Measurements from ENCODE around the gene GRHL3. TPM values are rescaled to one million over a fixed set of nuclear protein-coding genes. Genes with fewer than 3 reads are reported as not detected.

GRHL3 gene
- total RNA-seq, 4 donors from 2014 or later = not detected

- Histone ChIP-seq H3K9me3 (no peaks in the 10 kb centered on the region), H3K27me3 (peaks cover 20% of the 10 kb centered on the region), H3K27ac (no peak overlapping the region), H3K36me3 (no peaks in the 10 kb centered on the region), H3K4me3 (no peak overlapping the region), H3K4me1 (no peaks in the 10 kb centered on the region)
- TF ChIP-seq POLR2AphosphoS5 (IDR thresholded peaks at IDR 0.05) (no peak), EP300 (IDR thresholded peaks at IDR 0.05; ENCODE audit: low read depth) (no peak), POLR2A (IDR thresholded peaks at IDR 0.05) (no peak)
- TF ChIP-seq, protein P1, sequence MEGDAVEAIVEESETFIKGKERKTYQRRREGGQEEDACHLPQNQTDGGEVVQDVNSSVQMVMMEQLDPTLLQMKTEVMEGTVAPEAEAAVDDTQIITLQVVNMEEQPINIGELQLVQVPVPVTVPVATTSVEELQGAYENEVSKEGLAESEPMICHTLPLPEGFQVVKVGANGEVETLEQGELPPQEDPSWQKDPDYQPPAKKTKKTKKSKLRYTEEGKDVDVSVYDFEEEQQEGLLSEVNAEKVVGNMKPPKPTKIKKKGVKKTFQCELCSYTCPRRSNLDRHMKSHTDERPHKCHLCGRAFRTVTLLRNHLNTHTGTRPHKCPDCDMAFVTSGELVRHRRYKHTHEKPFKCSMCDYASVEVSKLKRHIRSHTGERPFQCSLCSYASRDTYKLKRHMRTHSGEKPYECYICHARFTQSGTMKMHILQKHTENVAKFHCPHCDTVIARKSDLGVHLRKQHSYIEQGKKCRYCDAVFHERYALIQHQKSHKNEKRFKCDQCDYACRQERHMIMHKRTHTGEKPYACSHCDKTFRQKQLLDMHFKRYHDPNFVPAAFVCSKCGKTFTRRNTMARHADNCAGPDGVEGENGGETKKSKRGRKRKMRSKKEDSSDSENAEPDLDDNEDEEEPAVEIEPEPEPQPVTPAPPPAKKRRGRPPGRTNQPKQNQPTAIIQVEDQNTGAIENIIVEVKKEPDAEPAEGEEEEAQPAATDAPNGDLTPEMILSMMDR (IDR thresholded peaks at IDR 0.05) = no peak
- in situ Hi-C loops (cut with MboI; ENCODE audit: low pct_ligation_motif_present in 1 of 4, low pct_unique_long_range_greater_than_20kb in 1 of 4, low sequenced_read_pairs in 3 of 4) (no loop called here), intact Hi-C loops (cut with DNase I; ENCODE audit: low total_unique reads) (loop anchor here (1.0 kb wide), 1 partner anchor 16 kb away; no protein-coding TSS in a partner anchor)
- no peak for DNase-seq
- WGBS, 2 donors (ENCODE audit: low coverage in 1 of 2) = 49% methylated on average over 6 of the region's 6 CpGs; no CpG with 5 or more reads in 1 of the 2 donors
These were observed 42.4 kb upstream of the GRHL3 start for GRCh38 chr1:24276791-24277190.

- in situ Hi-C loops (cut with MboI; ENCODE audit: low pct_ligation_motif_present in 1 of 4, low pct_unique_long_range_greater_than_20kb in 1 of 4, low sequenced_read_pairs in 3 of 4) = no loop called here
- Histone ChIP-seq H3K36me3 (no peaks in the 10 kb centered on the region), H3K9me3 (no peaks in the 10 kb centered on the region), H3K4me1 (no peaks in the 10 kb centered on the region), H3K27ac (no peak overlapping the region), H3K4me3 (no peak overlapping the region), H3K27me3 (peaks cover 19% of the 10 kb centered on the region)
- intact Hi-C loops (cut with DNase I; ENCODE audit: low total_unique reads) = no loop called here
- TF ChIP-seq POLR2A (IDR thresholded peaks at IDR 0.05) (no peak), POLR2AphosphoS5 (IDR thresholded peaks at IDR 0.05) (no peak), EP300 (IDR thresholded peaks at IDR 0.05; ENCODE audit: low read depth) (no peak)
- TF ChIP-seq, protein P1 (IDR thresholded peaks at IDR 0.05) = no peak
- DNase-seq = no peak
- WGBS, 2 donors (ENCODE audit: low coverage in 1 of 2) = 59 to 66% methylated on average over 9 to 12 of the region's 12 CpGs
These were observed 41.6 kb upstream of the GRHL3 start for GRCh38 chr1:24277420-24278169.

- 48% methylated on average over 3 of the region's 3 CpGs; no CpG with 5 or more reads in 1 of the 2 donors for WGBS, 2 donors (ENCODE audit: low coverage in 1 of 2)
- peaks cover 0 to 5% (median 0%) of the 10 kb centered on the region in 4 donors for H3K4me1 ChIP-seq
- in situ Hi-C loops (cut with MboI; ENCODE audit: low pct_ligation_motif_present in 1 of 4, low pct_unique_long_range_greater_than_20kb in 1 of 4, low sequenced_read_pairs in 3 of 4) = no loop called here
- no peaks in the 10 kb centered on the region for H3K36me3 ChIP-seq
- H3K27ac ChIP-seq = no peak overlapping the region
- DNase-seq = no peak
- peaks cover 8% of the 10 kb centered on the region for H3K27me3 ChIP-seq
- no peaks in the 10 kb centered on the region for H3K9me3 ChIP-seq
- intact Hi-C loops (cut with DNase I; ENCODE audit: low total_unique reads) = no loop called here
- no peak overlapping the region for H3K4me3 ChIP-seq
- TF ChIP-seq POLR2A (IDR thresholded peaks at IDR 0.05) (no peak), EP300 (IDR thresholded peaks at IDR 0.05; ENCODE audit: low read depth) (no peak), POLR2AphosphoS5 (IDR thresholded peaks at IDR 0.05) (no peak)
- TF ChIP-seq, protein P1 (IDR thresholded peaks at IDR 0.05) = no peak
These were observed 40.4 kb upstream of the GRHL3 start for GRCh38 chr1:24278726-24279125.

DNA sequence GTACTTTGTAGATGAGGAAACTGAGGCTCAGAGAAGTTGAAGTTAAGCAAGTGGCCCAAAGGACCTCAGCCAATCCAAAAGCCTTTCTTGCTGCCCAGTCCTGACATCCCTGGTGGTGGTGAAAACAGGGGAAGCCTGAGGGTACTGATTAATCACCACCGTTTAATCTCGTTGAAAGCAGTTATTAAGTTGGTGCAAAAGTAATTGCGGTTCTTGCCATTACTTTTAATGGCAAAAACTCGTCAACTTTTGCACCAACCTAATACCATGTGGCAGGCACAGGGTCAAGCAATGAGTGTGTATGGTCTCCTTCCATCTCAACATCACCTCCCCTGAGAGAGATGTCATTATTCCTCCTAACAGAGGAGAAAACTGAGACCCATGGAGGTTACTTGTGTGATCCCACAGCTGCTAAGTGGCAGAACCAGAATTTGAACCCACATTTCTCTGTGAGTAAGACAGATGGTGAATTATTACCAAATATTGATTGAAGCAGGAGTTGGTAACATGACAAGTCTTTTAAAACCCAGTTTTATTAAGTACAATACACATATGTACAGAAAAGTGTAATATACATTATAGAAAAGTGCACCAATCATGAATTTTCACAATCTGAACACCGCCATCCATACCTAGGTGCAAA is 39.4 kb upstream of the GRHL3 start:
- no peak overlapping the region for H3K27ac ChIP-seq
- in situ Hi-C loops (cut with MboI; ENCODE audit: low pct_ligation_motif_present in 1 of 4, low pct_unique_long_range_greater_than_20kb in 1 of 4, low sequenced_read_pairs in 3 of 4) = no loop called here
- H3K27me3 ChIP-seq = peaks cover 6% of the 10 kb centered on the region
- no peak for DNase-seq
- WGBS, 2 donors (ENCODE audit: low coverage in 1 of 2) = 88 to 100% methylated on average over 1 to 5 of the region's 5 CpGs
- intact Hi-C loops (cut with DNase I; ENCODE audit: low total_unique reads) = no loop called here
- H3K9me3 ChIP-seq = no peaks in the 10 kb centered on the region
- H3K36me3 ChIP-seq = no peaks in the 10 kb centered on the region
- TF ChIP-seq EP300 (IDR thresholded peaks at IDR 0.05; ENCODE audit: low read depth) (no peak), POLR2A (IDR thresholded peaks at IDR 0.05) (no peak), POLR2AphosphoS5 (IDR thresholded peaks at IDR 0.05) (no peak)
- TF ChIP-seq, protein P1 (IDR thresholded peaks at IDR 0.05) = no peak
- peaks cover 0 to 5% (median 0%) of the 10 kb centered on the region in 4 donors for H3K4me1 ChIP-seq
- H3K4me3 ChIP-seq = no peak overlapping the region

All from transverse colon (tissue), 4 donors.